IPS-NIHi7 (cell line): ENCODE data around the gene CLSTN2.

ENCODE experiments used
- DNase-seq: peaks from one replicate; pipeline ENCODE4 v3.0.0; 2012; ENCODE audit warnings: mixed read lengths; ENCODE audit errors: extremely low spot score

Gene CLSTN2

DNA sequence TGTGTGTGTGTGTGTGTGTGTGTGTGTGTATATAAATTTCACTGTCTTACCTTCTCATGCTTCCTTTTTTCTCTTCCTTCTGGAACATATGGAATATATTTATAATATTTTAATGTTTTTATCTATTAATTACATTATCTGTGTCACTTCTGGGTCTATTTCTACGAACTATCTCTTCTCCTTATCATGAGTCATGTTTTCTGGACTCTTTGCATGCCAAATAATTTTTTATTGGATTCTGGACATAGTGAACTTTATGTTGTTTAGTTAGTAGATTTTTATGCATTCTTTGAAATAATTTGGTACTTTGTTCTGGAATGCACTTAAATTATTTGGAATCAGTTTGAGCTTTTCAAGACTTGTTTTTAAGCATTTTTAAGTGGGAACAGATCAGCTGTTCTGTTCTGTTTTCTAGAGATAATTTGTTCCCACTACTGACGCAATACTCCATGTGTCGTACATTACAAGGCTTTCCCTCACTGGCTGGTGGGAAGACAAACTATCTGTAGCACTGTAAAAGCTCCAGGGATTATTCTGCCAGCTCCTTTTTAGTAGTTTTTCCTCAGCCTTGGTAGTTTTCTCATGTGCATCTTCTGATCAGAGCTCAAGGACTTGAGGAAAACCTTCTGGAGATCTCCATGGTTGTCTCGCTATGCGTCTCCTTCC is 302.0 kb downstream of the CLSTN2 start:
- DNase-seq = no peak

DNA sequence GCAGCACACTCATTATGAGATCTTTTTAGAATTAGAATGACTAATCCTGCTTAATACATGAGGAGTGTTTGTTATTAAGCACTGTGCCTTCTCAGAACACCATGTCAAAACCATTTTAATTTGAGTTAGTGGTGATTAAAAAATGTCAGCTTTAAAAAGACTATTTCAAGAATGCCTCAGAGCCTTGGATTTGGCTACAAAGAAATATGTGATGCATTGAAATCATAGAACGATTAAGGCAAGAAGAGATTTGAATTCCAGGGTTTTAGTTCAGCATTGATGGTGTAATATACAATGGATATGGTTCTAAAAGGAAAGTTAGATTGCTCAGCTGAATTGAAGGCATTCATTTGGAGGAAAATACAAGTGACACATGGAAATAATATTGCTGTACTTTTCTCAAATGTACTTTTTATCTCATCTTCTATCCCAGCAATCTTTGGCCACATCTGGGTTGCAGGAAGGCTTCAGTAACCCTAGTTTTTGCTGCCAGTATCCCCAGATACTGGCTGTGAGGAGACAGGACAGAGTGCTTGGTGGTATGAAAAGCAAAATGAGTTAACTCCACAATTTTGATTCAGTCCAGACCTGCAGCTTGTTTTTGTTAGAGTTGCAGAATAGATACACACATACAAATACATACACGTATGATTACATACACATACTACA is 303.8 kb downstream of the CLSTN2 start:
- no peak for DNase-seq

DNA sequence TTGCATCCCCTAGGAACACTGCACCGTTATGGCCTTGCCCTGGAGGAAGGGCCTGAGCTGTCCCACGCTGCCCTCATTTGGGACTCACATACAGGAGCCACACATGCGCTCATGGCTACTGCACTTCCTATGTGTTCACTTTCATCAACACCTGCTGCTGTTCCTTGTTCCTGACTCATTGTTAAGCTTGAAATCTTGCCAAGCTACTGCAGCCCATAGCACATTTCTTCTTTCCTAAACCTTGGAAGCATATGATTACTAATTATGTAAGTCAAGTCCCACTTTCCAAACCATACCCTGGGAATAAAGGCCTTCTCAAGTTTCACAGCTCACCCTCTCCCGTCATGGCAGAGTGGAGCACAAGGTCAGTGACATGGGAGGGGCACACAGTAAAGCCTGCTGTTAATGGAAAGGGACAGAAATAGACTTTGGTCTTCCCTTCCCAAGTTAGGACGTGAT is 307.9 kb downstream of the CLSTN2 start:
- DNase-seq = no peak

DNA sequence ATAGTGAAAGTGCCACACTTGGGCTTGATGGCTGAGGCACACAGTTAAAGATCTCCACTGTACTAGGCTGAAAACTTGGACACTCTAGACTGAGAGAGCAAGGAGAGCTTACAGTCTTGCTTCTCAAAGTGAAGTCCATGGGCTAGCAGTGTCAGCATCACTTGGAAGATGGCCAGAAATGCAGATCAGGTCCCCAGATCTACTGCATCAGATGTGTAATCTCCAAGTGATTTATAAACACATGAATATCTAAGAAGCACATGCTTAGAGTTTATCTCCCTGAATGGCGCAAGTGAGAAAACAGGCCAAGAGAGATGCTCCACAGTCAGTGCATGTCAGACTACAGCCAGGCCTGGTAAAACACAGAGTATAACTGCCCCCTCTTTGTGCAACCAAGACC is 308.6 kb downstream of the CLSTN2 start:
- no peak for DNase-seq

DNA sequence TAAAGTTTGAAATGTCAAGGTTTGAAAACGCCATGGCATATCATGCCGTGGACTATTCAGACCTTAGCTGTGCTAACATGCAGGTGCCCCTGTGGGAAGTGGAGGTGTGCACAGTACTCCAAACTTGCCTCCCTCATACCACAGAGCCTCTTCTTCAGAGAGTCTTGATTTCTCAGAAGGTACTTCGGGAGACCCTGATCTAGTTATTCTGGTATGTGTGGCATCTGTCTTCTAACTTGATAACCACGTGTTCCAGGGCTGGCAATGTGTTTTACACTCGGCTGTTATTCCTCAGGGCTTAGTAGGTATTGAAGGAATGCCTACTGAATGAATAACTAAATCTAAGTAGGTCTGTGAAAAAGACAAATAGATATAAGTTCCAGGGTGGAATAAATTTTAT is 309.9 kb downstream of the CLSTN2 start:
- no peak for DNase-seq

DNA sequence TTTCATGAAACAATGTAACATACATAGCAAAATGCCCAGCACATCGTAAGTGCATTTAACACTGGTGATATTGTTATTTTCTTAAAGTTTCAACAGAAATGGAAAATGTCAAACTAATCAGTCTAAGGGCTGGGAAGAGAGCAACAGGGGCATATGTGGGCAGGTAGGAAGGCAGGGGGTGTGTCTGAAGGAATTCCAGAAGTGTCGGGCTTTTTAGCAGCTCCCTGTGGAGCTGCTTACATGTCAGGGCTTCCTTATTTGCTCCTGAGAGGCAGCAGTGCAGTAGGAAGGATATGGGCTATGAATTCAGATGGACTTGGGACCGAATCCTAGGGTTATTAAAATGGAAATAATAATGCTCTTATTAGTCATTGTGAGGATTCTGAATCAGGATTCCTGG is 311.6 kb downstream of the CLSTN2 start:
- peak; percentile 40 for DNase-seq

DNA sequence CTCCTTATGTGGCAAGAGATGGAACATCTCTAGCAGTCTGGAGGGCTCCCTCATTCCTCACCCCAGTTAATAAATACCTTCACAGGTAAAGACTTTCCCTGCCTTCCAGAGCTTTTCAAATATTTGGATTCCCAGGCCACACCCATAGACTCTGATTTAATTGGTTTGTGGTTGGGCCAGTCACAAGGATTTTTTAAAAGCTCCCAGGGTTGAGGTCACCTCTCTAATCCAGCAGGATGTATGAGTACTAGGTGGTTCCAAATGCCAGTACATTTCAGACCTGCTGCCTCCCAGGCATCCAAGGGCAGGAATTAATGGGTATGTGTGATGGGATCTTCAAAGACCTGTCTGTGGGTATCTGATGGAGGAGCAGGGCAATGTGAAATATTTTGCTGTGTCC is 312.8 kb downstream of the CLSTN2 start:
- DNase-seq = no peak

DNA sequence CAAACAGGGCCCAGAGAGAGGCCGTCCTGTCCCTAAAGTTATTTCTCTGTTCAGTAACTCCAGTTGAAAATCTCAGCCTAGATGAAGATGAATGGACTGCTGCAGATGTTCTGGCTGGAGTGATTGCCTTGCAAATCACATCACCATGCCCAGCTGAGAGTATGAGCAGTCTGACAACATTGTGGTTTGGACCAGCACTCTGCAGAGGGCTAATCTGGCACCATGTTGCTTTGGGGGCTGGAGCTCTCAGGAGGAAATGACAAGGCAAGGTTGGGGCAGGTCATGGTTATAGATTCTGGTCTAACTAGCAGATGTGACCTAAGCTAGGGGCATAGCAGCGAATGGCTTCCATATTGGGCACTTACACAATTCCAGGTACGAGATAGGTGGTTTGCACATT is 314.2 kb downstream of the CLSTN2 start:
- no peak for DNase-seq

DNA sequence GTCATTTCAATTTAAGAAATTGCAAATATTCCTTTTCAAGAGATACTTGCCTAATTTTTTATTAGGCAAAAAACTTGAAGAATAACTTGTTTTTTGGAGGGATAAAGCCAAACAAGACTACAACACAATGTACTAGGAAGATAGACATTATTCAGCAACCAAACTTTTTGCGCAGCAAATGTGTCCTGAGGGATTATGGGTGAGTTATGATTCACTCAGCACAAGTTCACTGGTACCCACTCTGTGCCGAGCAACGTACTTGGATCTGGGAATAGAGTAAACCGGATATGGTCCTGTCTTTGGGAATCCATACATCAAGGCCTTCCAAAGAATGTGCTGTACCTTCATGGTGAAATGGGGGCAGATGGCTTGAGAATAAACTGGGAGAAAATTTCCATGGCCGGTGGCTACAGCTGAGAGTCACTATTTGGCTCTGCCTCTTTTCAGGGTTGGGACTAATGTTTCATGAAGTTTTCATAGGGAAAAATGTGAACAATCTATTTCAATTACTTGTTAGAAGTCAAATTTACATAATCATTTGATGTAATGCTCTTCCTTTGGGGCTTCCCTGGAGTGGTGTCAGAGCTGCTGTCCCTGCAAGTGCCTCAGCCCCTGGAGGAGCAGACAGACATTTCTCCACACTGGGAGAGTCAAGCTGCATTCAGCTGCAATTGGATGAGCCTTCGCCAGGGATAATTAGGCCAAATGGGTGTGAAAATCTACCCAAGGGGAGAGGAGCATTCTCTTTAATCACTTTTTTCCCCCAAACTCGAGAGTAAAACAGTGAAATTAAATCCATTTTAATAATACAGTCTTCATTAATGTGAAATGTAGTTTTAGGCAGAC is 315.2 kb downstream of the CLSTN2 start:
- peak; percentile 35 for DNase-seq

DNA sequence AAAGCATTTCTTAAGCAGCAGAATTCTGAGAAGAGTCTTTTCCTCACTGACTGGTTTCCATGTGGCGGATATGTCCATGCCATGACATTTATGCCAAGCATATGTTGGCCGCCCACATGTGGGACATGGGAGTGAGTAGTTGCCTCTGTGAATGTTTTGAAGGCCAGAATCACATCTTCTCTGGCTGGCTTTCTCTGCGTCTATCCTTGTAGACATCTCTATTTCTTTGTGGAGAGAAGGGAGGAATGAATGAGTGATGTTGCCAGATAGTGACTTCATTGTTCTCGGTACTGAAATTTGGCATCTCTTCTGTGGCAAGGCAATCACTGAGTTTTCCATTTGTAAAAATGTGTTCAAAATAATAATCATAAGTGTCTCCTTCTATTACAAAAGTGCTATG is 316.0 kb downstream of the CLSTN2 start:
- DNase-seq = no peak

DNA sequence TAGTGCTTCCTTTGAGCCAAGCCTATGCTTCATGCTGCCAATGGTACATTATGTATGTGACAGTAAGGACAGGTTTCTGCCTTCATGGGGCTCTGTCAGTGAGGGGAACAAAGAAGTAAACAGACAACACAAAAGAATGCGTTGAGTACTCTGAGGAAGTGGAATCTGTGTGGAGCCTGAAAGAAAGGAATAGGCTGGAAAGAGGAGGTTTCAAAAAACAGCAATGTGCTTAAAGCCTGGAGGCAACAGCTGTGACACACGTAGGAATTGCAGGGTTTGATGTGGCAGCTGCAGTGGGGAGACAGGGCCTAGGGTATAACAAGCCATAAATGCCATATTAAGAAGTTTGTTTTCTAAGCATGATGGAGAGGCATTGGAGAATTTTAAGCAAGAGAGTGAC is 316.7 kb downstream of the CLSTN2 start:
- DNase-seq = peak; percentile 20

DNA sequence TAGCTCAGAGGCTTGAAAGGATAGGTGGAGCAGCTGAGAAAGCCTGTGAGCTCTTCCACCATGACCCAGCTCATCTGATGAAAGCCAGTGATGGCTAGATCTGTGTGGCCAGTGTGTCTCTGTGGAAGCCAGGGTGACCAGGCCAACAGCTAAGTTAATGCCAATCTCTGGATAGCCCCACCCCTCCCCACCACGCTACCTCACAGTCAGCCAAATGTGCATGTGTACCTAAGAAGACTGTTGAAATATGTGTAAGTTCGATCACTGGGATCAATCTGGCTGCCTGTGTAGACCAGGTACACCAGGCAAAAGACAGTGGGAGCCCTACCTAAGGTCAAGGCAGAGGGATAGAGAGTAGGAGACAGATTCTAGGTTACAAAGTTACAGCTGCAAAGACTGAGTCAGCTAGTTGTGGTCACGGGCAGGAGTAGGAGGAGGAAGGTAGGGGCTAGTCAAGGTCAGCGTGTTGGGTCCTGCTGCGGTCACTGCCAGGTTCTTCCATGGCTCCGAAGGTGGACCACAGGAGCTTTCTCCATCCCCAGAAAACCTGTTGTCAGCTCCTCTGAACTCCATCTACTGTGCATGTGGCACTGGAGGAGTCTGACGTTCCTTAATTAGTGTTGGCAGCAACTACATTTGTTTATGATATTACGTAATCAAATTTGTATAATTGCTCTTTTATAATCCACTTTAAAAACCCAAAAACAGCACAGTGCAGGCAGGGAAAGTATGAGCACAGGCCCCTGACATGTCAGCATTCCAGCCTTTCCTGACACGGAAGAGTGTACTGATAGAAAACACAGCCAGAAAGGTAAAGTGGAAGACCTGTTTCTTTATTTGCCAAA is 318.0 kb downstream of the CLSTN2 start:
- DNase-seq = no peak

DNA sequence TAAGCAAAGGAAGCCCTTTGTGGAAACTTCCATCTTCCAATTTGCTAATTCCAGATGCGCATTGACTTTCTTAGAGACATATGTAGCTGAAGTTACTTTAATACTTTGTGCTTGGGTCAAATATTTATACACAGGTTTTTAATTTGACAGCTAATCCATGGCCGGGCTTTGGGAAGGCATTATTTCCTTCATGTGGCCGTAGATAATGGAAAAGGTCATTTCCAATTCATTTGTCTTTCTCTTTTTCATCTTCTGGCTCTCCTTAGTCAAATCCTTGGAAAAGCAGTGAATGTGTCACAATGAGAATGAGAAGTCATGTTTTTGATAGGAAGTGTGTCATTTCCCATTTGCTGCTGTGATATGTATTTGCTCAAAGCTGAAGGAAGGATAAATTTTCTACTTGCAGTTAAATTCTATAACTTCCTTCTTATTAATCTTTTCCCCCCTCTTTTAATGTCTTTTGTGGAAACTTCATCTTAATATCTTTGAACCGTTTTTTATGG is 323.3 kb downstream of the CLSTN2 start:
- no peak for DNase-seq

DNA sequence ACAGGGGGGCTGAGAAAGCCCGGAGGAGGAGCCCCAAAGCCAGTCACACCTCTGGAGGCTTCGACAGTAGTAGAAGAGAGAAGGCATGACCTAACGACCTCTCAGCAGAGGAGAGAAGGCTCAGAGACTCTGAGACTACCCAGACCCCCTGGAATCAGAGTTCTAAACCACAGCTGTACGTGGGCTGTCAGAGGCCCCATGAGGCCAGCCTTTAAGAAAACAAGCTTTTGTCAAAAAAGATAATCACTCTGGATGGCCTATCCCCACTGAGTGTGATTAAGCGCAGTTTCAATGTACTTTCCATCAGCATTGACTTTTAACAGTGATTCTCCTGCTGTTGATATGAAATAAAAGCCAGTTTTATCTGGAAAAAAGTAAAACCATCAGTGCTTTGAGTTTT is 330.3 kb downstream of the CLSTN2 start:
- no peak for DNase-seq

DNA sequence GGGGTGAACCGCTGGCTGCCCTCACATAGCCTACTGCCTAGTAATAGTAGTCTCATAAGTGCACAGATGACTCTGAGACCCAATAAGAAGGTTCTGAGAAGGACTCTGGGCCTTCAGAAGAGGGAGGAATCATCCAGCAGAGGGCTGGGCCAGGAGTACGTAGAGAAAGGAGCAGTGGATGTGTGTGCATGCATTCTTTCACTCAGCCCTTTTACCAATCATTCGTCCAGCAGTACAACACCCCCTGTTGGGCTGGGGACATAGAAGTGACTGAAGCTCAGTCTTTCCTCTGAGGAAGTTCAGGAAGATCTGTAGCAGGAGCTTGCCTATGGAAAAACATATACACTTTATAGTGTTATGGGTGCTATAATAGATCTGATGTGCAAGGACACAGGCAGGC is 333.1 kb downstream of the CLSTN2 start:
- no peak for DNase-seq

DNA sequence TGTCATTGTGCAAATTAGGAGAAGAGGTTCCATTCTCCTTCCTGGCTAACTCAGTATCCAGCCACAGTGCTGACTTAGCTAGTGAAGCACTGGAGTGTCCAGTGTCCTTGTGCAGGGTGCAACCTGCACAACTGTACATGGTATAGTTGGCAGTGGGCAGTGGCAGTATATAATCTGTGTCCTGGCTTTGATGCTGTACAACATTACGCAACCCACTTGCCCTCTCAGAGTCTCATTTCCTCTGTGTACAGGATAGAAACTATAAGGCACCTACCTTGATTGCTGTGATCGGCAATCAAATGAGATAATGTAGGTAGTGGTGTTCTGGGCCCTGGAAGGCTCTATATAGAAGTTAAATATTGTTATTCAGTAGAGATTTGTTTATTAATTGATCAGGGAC is 333.6 kb downstream of the CLSTN2 start:
- DNase-seq = no peak

DNA sequence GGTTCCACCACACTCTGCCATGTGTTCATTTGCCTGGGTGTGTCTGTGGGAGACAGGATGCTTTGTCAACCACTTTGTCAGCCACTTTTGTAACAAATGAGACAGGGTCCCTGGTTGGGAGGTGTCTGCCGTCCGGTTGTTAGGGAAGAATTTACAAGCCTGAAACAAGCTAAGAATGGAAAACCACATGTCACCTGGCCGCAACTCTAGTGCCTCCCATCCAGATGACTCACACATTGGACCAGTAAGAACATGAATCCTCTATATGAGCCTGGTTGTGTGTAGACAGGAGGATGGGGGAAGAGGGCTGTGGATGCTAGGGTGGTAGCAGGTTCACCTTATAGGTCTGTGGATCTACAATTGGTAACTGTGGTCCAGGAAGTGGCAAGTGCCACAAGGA is 335.3 kb downstream of the CLSTN2 start:
- DNase-seq = no peak

DNA sequence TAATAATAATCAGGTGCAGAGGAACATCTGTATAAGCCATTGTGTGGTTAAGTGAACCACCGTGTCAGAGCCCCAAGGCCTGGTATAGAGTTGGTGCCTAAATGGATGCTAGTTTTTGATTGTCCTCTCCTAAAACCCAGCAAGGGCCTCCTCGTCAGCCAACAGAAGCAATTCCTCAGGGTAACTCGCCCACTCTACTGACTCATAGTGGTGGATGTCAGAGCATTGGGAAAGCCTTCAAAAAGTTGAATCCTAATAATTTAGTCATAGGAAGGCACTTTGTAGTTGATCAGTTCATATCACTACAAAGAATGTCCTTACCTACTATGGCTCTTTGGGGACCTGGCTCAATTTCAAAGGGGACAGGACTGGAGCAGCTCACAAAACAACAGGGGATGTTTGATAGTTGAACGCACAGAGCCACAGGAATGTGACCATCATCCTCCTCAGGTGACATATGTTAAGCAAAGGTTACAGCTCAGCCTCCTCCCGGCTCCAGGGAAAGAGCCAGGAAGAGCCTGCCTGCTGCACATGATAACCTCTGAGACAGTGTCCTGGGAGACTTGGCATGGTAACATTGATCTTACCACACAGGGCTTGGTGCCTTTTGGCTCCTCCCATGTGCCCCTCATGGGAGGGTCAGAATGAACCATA is 338.7 kb downstream of the CLSTN2 start:
- DNase-seq = no peak

DNA sequence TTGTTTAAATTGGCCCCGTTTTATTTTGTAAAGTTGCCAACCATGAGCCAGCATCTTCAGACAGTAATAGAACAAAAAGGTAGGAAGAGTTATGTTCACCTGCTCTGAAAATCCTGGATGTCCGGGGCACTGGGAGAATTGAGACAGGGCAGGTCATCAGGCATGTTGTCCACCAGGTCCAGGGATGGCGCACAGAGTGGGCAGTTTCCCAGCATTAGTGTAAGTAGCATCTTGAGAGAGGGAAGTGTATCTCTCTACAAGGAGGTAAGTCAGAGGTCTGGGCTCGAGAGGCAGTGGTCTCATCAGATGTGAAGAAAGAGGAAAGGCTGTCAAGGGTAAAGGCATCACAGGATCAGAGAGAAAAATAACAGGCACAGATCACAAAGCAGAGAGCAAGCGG is 339.4 kb downstream of the CLSTN2 start:
- no peak for DNase-seq

DNA sequence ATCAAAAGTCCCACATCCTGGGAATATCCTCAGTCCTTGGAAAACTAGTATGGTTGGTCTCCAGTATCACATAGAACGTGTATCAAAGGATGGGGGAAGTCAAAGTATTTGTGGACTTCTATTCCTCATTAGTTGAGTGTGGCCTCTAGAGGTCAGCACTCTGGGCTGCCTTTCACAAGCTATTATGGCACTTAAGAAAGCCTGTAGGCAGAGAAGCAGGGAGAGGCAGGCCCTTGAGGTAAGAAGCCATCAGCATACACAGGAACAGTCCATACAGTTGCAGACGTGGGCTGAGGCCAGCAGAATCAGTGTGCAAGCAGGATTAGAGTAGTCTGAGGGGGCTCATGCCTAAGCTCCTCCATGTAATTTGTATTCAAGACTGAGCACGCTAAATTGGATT is 341.7 kb downstream of the CLSTN2 start:
- DNase-seq = peak; percentile 59

DNA sequence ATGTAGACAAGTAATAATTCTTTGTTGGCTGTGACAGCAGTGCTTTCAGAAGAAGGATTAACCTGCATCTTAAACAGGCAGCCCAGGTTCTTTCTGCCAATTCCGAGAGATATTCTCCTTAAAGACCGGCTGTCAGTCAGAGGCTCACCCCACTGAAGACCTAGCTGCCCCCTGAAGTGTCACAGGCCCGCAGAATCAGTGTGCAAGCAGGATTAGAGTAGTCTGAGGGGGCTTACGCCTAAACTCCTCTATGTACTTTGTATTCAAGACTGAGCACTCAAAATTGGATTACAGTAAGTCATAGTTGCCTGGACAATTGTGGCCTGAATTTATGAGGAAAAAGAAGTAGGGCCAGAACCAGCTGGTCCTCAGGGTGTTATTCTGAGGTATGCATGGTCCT is 342.9 kb downstream of the CLSTN2 start:
- no peak for DNase-seq
